ENCODE results near the gene TPM3. TPM values are rescaled to one million over a fixed set of nuclear protein-coding genes. Genes with fewer than 3 reads are reported as not detected.

TPM3 gene
- total RNA-seq, 1 donor from 2014 or later: 466 TPM

DNA sequence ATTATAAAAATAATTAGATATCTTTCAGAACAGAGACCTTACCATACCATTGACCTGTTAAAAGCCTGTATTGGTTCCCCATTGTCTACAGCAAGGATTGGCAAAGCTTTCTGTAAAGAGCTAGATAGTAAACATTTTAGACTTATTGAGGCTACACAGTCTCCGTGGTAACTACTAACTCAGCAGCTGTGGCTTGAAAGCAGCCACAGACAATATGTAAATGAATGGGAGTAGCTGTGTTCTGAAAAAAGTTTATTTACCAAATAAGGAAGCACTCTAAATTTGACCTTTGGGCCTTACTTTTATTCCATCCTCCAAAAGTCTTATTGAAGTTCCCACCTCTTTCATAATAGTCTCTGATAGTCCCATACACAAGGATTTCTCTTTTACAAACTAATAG lies 76.7 kb downstream of the TPM3 start:
- intact Hi-C loops (cut with micrococcal nuclease): no loop called here

More for the DNA sequence above, 76.7 kb downstream of the TPM3 start:
- ChIA-PET POLR2A (interaction anchor here (0.6 kb wide), 1 partner anchor 106 kb away, joined by 7 read pairs; no protein-coding TSS in a partner anchor), CTCF (no interaction called here)
- no peak overlapping the region for H3K27ac Mint-ChIP-seq
- TF ChIP-seq, protein P1, sequence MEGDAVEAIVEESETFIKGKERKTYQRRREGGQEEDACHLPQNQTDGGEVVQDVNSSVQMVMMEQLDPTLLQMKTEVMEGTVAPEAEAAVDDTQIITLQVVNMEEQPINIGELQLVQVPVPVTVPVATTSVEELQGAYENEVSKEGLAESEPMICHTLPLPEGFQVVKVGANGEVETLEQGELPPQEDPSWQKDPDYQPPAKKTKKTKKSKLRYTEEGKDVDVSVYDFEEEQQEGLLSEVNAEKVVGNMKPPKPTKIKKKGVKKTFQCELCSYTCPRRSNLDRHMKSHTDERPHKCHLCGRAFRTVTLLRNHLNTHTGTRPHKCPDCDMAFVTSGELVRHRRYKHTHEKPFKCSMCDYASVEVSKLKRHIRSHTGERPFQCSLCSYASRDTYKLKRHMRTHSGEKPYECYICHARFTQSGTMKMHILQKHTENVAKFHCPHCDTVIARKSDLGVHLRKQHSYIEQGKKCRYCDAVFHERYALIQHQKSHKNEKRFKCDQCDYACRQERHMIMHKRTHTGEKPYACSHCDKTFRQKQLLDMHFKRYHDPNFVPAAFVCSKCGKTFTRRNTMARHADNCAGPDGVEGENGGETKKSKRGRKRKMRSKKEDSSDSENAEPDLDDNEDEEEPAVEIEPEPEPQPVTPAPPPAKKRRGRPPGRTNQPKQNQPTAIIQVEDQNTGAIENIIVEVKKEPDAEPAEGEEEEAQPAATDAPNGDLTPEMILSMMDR (IDR thresholded peaks at IDR 0.05): no peak
- DNase-seq (no peak), ATAC-seq (ENCODE audit: low read depth) (no peak)
- H3K4me3 Mint-ChIP-seq: no peak overlapping the region
- H3K36me3 Mint-ChIP-seq (ENCODE audit: low read depth): no peaks in the 10 kb centered on the region
- H3K4me1 Mint-ChIP-seq: peaks cover 4% of the 10 kb centered on the region
- no peaks in the 10 kb centered on the region for H3K27me3 Mint-ChIP-seq
- no peaks in the 10 kb centered on the region for H3K9me3 Mint-ChIP-seq

Other genes starting within 250 kb of the TPM3 start
- gene DENND4B, start 245.4 kb downstream of the TPM3 start, total RNA-seq: 217 and 257 TPM in 2 replicates
- 206 and 247 TPM in 2 replicates for gene CRTC2, start 233.5 kb downstream of the TPM3 start, total RNA-seq
- gene SLC39A1, start 228.6 kb downstream of the TPM3 start, total RNA-seq: 51.3 and 56.3 TPM in 2 replicates
- gene CREB3L4, start 224.2 kb downstream of the TPM3 start, total RNA-seq: 9.4 and 10.2 TPM in 2 replicates
- 137 and 147 TPM in 2 replicates for gene JTB, start 214.4 kb downstream of the TPM3 start, total RNA-seq
- 48.2 and 49.1 TPM in 2 replicates for gene RAB13, start 205.8 kb downstream of the TPM3 start, total RNA-seq
- 3,463 and 4,673 TPM in 2 replicates for gene RPS27, start 201.3 kb downstream of the TPM3 start, total RNA-seq
- 0.22 and 0.27 TPM in 2 replicates for gene NUP210L, start 37.0 kb downstream of the TPM3 start, total RNA-seq
- gene CFAP141, start 14.2 kb upstream of the TPM3 start, total RNA-seq: not detected in 2 replicates
- gene UBAP2L, start 28.9 kb upstream of the TPM3 start, total RNA-seq: 209 and 234 TPM in 2 replicates
- 89.4 and 93.0 TPM in 2 replicates for gene HAX1, start 80.5 kb upstream of the TPM3 start, total RNA-seq
- not detected in 2 replicates for gene AQP10, start 129.0 kb upstream of the TPM3 start, total RNA-seq
- 24.3 and 27.3 TPM in 2 replicates for gene ATP8B2, start 133.4 kb upstream of the TPM3 start, total RNA-seq
- 3.3 and 5.1 TPM in 2 replicates for gene IL6R, start 213.2 kb upstream of the TPM3 start, total RNA-seq

All from activated B cell treated with CpG ODN at 0.5 μM for 24 hours (primary cell).